ENCODE data around the gene HIC2. TPM values are rescaled to one million over a fixed set of nuclear protein-coding genes. Genes with fewer than 3 reads are reported as not detected.
"Not testable (repeated sequence)": the region's sequence is repeated elsewhere in the genome, so short reads cannot be mapped to it uniquely, and the experiment has no call there.

HIC2 gene, protein sequence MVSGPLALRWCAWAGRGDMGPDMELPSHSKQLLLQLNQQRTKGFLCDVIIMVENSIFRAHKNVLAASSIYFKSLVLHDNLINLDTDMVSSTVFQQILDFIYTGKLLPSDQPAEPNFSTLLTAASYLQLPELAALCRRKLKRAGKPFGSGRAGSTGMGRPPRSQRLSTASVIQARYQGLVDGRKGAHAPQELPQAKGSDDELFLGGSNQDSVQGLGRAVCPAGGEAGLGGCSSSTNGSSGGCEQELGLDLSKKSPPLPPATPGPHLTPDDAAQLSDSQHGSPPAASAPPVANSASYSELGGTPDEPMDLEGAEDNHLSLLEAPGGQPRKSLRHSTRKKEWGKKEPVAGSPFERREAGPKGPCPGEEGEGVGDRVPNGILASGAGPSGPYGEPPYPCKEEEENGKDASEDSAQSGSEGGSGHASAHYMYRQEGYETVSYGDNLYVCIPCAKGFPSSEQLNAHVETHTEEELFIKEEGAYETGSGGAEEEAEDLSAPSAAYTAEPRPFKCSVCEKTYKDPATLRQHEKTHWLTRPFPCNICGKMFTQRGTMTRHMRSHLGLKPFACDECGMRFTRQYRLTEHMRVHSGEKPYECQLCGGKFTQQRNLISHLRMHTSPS
- total RNA-seq (2014; rRNA removed; shearing (Covaris generic)): 36.2 and 40.5 TPM in 2 replicates

- H3K27me3 ChIP-seq (ENCODE audit: control insufficient read depth, insufficient read depth, low read length); H3K36me3 ChIP-seq (replicated peaks; ENCODE audit: control insufficient read depth, insufficient read depth, low read length); DNase-seq: not testable (repeated sequence)
- H3K4me3 ChIP-seq (ENCODE audit: insufficient read depth, low read depth, low read length): peak within 1 kb of the TSS; percentile 42
Measured at GRCh38 chr22:21417227-21417746, at the start of gene HIC2. TSS of gene HIC2 (plus strand) at chr22:21417371. CDS start at chr22:21442832, 25,461 bp downstream.

DNA sequence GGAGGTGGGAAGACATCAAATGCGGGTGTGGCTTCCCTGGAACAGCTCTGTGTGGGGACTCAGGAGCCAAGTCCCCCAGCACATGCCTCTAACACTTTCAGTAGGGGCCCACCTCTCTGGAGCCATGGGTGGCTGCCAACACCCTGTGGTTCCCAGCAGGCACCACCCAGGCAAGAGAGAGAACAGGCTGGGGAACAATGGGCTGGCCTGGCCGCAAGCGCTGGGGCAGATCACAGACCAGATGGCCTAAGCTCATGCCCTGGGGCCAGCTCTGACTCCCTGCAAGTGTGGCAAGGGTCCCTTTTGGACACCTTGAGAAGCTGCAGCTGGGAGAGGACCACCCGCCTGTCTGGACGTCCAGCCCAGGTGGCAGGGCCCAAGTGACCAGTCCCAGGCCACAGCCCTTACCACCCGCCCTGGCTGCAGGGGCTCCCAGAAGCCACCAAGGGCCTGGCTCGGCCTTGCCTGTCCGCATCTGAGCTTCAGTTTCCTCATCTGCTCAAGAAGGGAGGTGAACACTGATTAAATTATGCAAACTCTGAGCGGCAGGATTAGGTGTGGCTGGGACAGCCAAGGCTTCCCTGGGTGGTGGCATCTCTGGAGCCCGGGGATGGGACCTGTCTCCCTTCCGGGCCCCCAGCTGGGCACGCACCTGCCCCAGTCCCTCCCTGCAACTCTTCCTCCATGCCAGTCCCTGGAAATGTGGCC is 48.4 kb upstream of the HIC2 start:
- not testable (repeated sequence) for H3K27me3 ChIP-seq (ENCODE audit: control insufficient read depth, insufficient read depth, low read length); H3K36me3 ChIP-seq (replicated peaks; ENCODE audit: control insufficient read depth, insufficient read depth, low read length); H3K4me3 ChIP-seq (ENCODE audit: insufficient read depth, low read depth, low read length); DNase-seq

GRCh38 chr22:21375880-21376279 is 41.3 kb upstream of the HIC2 start:
- not testable (repeated sequence) for DNase-seq; H3K27me3 ChIP-seq (ENCODE audit: control insufficient read depth, insufficient read depth, low read length); H3K36me3 ChIP-seq (replicated peaks; ENCODE audit: control insufficient read depth, insufficient read depth, low read length); H3K4me3 ChIP-seq (ENCODE audit: insufficient read depth, low read depth, low read length)

DNA sequence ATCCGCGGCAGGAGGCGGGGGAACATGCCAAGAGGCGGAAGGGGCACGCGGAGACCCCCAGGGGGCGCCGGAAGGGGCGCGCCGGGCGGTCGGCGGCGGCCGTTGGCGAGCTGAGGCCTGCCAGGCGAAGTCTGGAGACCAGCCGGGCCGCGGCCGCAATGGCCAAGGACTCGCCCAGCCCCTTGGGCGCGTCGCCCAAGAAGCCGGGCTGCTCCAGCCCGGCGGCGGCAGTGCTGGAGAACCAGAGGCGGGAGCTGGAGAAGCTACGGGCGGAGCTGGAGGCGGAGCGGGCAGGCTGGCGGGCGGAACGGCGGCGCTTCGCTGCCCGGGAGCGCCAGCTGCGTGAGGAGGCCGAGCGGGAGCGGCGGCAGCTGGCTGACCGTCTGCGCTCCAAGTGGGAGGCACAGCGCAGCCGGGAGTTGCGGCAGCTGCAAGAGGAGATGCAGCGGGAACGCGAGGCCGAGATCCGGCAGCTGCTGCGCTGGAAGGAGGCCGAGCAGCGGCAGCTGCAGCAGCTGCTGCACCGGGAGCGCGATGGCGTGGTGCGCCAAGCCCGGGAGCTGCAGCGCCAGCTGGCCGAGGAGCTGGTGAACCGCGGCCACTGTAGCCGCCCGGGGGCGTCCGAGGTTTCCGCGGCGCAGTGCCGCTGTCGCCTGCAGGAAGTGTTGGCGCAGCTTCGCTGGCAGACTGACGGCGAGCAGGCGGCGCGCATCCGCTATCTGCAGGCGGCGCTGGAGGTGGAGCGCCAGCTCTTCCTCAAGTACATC is 33.3 kb upstream of the HIC2 start, which contains the start of gene RIMBP3B:
TSS of gene RIMBP3B (plus strand) at position 51 of the 767 bp plus-strand sequence. CDS start at position 159, 108 bp downstream.
- DNase-seq; H3K27me3 ChIP-seq (ENCODE audit: control insufficient read depth, insufficient read depth, low read length); H3K36me3 ChIP-seq (replicated peaks; ENCODE audit: control insufficient read depth, insufficient read depth, low read length); H3K4me3 ChIP-seq (ENCODE audit: insufficient read depth, low read depth, low read length): not testable (repeated sequence)

DNA sequence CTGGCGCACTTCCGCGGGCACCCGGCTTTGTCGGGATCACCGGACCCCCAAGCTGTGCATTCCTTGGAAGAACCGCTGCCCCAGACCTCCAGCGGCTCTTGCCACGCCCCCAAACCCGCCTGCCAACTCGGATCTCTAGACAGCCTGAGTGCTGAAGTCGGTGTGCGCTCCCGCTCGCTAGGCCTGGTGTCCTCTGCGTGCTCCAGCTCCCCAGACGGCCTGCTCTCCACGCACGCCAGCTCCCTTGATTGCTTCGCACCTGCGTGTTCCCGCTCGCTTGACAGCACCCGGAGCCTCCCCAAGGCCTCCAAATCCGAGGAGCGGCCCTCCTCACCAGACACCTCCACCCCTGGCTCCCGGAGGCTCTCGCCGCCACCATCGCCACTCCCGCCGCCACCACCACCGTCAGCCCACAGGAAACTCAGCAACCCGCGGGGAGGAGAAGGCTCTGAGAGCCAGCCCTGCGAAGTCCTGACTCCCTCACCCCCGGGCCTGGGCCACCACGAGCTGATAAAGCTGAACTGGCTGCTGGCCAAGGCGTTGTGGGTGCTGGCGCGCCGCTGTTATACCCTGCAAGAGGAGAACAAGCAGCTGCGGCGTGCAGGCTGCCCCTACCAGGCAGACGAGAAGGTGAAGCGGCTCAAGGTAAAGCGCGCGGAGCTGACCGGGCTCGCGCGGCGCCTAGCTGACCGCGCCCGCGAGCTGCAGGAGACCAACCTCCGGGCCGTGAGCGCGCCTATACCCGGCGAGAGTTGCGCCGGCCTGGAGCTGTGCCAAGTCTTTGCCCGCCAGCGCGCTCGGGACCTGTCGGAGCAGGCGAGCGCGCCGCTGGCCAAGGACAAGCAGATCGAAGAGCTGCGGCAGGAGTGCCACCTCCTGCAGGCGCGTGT is 32.5 kb upstream of the HIC2 start:
- DNase-seq; H3K4me3 ChIP-seq (ENCODE audit: insufficient read depth, low read depth, low read length); H3K27me3 ChIP-seq (ENCODE audit: control insufficient read depth, insufficient read depth, low read length); H3K36me3 ChIP-seq (replicated peaks; ENCODE audit: control insufficient read depth, insufficient read depth, low read length): not testable (repeated sequence)

GRCh38 chr22:21389480-21389879 is 27.7 kb upstream of the HIC2 start:
- H3K36me3 ChIP-seq (replicated peaks; ENCODE audit: control insufficient read depth, insufficient read depth, low read length); DNase-seq; H3K27me3 ChIP-seq (ENCODE audit: control insufficient read depth, insufficient read depth, low read length); H3K4me3 ChIP-seq (ENCODE audit: insufficient read depth, low read depth, low read length): not testable (repeated sequence)

- not testable (repeated sequence) for H3K27me3 ChIP-seq (ENCODE audit: control insufficient read depth, insufficient read depth, low read length); H3K4me3 ChIP-seq (ENCODE audit: insufficient read depth, low read depth, low read length); H3K36me3 ChIP-seq (replicated peaks; ENCODE audit: control insufficient read depth, insufficient read depth, low read length); DNase-seq
Measured at GRCh38 chr22:21390013-21390412, 27.2 kb upstream of the HIC2 start.

- not testable (repeated sequence) for H3K36me3 ChIP-seq (replicated peaks; ENCODE audit: control insufficient read depth, insufficient read depth, low read length); H3K27me3 ChIP-seq (ENCODE audit: control insufficient read depth, insufficient read depth, low read length); H3K4me3 ChIP-seq (ENCODE audit: insufficient read depth, low read depth, low read length); DNase-seq
Measured at GRCh38 chr22:21394613-21395012, 22.6 kb upstream of the HIC2 start.

DNA sequence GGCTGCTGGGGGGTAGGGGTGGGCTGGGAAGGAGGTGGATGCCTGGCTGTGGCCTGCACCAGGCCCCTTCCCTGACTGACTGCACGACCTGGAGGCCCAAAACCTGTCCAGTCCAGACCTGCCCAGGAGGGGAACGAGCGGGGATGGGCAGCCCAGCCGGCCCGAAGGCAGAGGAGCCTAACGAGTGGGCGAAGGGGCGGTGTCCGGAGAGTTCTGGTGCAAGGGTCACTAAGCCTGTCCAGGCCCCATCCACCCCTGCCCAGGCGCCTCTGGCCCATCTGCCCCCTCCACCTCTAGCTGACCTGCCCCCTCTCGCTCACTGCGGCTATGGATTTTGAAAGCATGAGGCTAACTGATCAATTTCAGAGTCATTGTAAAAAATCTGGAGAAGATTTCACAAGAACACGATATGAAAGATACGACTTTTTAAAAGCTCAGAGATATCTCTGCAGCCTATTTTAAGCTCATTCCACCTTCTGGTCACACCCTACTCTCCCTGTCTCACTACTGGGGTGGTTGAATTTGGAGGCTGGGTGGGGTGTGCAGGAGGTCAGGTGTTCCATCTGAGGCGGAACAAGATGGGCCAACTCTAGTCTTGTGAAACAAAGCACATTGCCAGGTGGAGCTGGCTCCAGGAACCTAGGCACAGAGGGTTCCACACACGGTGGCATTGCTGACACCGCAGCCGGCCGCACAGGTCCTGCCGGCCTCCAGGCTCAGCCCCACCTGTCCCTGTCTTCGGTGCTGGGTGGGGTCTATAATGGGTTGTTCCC is 15.8 kb upstream of the HIC2 start:
- not testable (repeated sequence) for H3K27me3 ChIP-seq (ENCODE audit: control insufficient read depth, insufficient read depth, low read length); DNase-seq; H3K36me3 ChIP-seq (replicated peaks; ENCODE audit: control insufficient read depth, insufficient read depth, low read length); H3K4me3 ChIP-seq (ENCODE audit: insufficient read depth, low read depth, low read length)

DNA sequence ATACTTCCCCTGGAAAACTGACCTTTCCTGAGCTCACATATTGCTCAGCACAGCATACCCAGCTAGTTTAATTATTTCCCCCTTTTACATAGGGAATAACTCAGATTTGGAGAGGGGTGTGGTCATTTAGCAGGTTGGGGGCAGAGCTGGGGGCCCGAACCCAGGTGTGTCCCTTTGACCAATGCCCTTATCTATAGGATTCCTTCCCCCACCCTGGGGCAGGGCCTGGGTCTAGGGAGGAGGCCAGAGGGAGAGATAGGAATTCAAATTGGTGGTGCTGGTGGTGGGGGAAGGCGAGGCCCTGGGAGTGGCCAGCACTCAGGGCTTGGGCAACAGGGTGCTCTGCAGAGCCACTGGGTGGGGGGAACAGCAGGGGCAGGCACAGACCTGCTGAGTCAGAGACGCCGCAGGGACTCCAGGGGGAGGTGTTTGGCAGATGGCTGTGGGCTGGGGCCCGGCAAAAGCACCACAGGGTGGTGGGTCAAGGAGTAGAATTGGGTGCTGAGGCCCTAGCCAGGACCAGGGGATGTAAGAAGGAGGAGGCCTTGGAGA is 14.3 kb upstream of the HIC2 start:
- not testable (repeated sequence) for H3K27me3 ChIP-seq (ENCODE audit: control insufficient read depth, insufficient read depth, low read length); H3K36me3 ChIP-seq (replicated peaks; ENCODE audit: control insufficient read depth, insufficient read depth, low read length); DNase-seq; H3K4me3 ChIP-seq (ENCODE audit: insufficient read depth, low read depth, low read length)

GRCh38 chr22:21407139-21407538 is 10.0 kb upstream of the HIC2 start:
- H3K36me3 ChIP-seq (replicated peaks; ENCODE audit: control insufficient read depth, insufficient read depth, low read length); H3K4me3 ChIP-seq (ENCODE audit: insufficient read depth, low read depth, low read length); H3K27me3 ChIP-seq (ENCODE audit: control insufficient read depth, insufficient read depth, low read length); DNase-seq: not testable (repeated sequence)

DNA sequence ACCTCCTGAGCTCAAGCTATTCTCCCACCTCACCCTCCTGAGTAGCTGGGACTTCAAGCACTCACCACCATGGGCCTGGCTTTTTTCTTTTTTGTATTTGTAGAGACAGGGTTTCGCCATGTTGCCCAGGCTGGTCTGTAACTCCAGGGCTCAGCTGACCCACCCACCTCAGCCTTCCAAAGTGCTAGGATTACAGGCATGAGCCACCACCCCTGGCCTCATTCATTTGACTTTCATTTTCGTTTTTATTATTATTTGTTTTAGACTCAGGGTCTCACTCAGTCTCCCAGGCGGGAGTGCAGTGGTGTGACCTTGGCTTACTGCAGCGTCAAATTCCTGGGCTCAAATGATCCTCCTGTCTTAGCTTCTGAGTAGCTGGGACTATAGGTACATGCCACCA is 9.4 kb upstream of the HIC2 start:
- H3K27me3 ChIP-seq (ENCODE audit: control insufficient read depth, insufficient read depth, low read length); DNase-seq; H3K36me3 ChIP-seq (replicated peaks; ENCODE audit: control insufficient read depth, insufficient read depth, low read length); H3K4me3 ChIP-seq (ENCODE audit: insufficient read depth, low read depth, low read length): not testable (repeated sequence)
